AG09309 (cell line): Measurements from ENCODE around the gene KLC4.
A peak's percentile ranks its signal among the peaks of the same experiment; 100 is the strongest.
"Not testable (repeated sequence)": the region's sequence is repeated elsewhere in the genome, so short reads cannot be mapped to it uniquely, and the experiment has no call there.

Experiments
- DNase-seq: peaks from one replicate; pipeline ENCODE4 v3.0.0-alpha.2; 2010; ENCODE audit warnings: low read depth
- H3K4me3 ChIP-seq: 2 replicates; pipeline ENCODE4 v1.5.1; 2011; ENCODE audit warnings: mild to moderate bottlenecking, low read depth, low read length, moderate library complexity; ENCODE audit not compliant: control insufficient read depth
- TF ChIP-seq, protein P1 (sequence below): IDR thresholded peaks from 2 replicates; pipeline ENCODE4 v1.5.1; 2011; ENCODE audit warnings: mild to moderate bottlenecking, low read depth, low read length, inconsistent platforms; ENCODE audit not compliant: insufficient read depth, control insufficient read depth; ENCODE audit errors: missing control alignments

Gene KLC4

DNA sequence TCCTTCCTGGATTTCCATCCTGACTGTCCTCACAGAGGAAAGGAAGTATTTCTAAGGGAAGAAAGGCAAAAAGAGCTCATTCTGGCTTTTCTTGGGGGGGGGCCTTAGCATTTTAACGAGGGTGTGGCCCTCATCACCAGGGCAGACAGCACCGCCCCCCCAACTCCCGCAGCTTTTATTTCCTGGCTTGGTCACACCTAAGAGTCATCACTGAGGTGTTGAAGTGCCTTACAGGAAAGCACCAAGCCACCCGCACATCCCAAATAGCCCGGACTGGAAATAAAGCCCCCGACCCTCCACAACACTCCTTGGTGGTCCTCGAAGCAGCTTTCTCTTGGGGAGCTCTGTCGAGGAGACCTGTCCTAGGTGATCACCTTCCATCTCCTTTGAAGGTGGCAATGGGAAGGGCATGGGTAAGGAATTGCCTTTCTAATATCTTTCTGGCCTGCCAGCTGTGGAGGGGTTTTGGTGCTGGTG, 17.9 kb downstream of the KLC4 start:
- TF ChIP-seq, protein P1, sequence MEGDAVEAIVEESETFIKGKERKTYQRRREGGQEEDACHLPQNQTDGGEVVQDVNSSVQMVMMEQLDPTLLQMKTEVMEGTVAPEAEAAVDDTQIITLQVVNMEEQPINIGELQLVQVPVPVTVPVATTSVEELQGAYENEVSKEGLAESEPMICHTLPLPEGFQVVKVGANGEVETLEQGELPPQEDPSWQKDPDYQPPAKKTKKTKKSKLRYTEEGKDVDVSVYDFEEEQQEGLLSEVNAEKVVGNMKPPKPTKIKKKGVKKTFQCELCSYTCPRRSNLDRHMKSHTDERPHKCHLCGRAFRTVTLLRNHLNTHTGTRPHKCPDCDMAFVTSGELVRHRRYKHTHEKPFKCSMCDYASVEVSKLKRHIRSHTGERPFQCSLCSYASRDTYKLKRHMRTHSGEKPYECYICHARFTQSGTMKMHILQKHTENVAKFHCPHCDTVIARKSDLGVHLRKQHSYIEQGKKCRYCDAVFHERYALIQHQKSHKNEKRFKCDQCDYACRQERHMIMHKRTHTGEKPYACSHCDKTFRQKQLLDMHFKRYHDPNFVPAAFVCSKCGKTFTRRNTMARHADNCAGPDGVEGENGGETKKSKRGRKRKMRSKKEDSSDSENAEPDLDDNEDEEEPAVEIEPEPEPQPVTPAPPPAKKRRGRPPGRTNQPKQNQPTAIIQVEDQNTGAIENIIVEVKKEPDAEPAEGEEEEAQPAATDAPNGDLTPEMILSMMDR: no peak
- DNase-seq: no peak
- peak overlapping the region; percentile 69 for H3K4me3 ChIP-seq

DNA sequence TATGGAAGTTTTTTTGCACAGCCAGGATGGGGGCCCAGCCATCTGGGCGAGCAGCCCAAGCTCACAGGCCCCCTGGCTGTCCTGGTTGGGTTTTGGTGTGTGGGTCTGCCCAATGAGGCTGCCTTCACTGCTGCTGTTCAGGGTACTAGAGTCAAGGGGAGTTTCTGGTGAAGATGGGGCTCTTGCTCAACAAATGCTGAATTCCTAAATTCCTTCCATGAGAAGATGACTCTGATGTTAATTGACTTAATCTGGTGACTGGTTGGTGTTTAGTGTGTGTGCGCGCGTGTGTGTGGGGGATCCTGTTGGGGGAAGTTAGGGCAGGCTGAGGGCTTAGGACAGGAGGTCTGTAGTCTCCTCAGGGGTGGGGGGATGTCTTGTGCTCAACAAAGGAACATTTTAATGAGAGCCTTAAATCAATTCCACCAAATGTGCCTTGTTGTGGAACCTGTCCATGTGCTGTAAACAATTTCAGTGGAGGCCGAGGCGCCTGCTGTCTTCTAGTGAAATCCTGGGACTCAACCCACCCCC, 18.6 kb downstream of the KLC4 start:
- TF ChIP-seq, protein P1: peak; percentile 6
- DNase-seq: peak; percentile 67
- H3K4me3 ChIP-seq: peak overlapping the region; percentile 69

DNA sequence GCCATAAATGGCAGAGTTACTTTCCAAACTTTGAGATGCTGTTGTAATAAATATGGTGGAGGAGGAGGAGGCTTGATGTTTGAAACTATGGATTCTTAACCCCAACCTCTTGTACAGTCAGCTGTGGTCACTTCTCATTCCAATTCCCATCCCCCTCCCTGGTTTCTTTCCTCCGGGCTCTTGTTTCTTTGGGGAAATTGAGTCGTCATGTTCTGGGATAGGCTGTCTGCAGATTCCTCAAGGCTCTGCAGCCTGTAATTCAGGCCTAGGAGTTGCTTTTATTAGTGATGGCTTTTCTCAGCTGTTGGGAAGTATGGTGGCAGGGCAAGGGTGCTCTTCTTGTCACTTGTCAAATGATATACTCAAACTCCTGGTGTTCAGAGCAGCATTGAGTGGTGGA, 19.3 kb downstream of the KLC4 start:
- H3K4me3 ChIP-seq: peak overlapping the region; percentile 69; the same call in 1 of the 2 replicates
- peak; percentile 81 for DNase-seq
- TF ChIP-seq, protein P1: no peak

DNA sequence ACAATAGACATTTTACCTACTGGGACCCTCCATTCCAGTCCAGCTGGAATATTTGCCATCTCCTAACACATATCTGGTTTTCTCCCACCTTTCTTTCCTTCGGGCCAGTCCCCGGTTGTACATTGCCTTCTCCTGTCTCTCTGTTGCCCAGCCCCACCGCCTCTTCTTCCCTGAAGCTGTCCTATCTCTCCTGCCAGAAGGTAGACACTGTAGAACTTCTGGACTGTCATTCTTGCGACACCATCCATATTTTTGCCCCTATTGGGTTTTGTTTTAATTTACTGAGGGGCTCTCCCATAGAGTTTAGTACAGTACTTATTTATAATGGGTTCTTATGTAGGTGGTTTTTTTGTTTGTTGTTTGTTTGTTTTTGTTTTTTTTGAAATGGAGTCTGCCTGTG, 21.6 kb downstream of the KLC4 start:
- TF ChIP-seq, protein P1: no peak
- no peak overlapping the region for H3K4me3 ChIP-seq
- no peak for DNase-seq

DNA sequence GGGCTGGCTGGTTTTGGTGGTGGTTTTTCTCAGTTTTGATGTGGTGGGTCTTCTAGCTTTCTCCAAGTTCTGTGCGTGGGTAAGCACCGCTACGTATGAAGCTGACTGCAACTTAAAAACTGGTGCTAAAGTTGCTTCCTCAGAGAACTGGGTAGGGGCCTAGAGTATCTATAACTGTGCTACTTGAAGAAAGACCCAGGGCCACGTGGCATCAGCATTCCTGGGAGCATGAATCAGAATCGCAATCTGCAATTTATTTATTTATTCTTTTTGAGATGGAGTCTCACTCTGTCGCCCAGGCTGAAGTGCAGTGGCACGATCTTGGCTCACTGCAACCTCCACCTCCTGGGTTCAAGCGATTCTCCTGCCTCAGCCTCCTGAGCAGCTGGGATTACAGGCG, 22.5 kb downstream of the KLC4 start:
- not testable (repeated sequence) for H3K4me3 ChIP-seq, DNase-seq

DNA sequence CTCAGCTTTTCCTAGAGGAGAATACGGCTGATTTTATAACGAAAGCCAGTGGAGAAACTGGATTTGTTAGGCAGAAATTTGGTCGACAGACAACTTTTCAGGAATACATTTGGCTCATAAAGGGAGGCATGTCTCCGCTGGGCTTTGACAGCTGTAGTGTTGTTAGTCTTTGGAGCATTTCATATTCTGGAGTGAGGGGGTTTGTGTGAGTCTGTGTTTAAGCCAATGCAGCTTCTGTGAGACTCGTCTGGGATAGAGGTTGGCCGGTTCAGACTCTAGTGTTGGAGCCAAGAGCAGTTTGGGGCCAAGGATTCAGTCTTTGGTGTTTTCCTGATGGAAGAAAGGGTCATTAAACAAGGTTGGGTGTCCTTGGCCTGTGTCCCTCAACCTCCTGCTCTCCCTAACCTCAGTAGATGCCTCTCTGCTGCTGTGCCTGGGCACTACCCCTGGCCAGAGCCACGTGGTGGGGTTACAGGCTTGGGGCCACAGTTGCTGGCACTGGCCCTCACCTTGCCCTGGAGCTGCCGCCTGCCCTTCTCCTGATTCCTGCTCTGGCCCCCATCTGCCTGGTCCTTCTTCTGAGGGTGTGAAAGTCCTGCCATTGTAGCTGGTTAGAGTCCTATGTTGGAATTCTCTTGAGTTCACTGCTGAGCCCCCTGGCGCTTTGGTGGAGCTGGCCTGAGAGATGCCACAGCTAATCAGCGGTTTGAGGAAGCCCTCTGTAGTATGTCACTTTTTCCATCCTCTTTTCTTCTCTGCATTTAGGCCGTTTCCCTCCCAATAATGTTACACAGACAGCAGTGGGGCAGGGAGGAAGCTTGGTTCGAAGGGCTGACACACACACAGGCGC, 23.6 kb downstream of the KLC4 start:
- TF ChIP-seq, protein P1: no peak
- no peak overlapping the region for H3K4me3 ChIP-seq
- no peak for DNase-seq

DNA sequence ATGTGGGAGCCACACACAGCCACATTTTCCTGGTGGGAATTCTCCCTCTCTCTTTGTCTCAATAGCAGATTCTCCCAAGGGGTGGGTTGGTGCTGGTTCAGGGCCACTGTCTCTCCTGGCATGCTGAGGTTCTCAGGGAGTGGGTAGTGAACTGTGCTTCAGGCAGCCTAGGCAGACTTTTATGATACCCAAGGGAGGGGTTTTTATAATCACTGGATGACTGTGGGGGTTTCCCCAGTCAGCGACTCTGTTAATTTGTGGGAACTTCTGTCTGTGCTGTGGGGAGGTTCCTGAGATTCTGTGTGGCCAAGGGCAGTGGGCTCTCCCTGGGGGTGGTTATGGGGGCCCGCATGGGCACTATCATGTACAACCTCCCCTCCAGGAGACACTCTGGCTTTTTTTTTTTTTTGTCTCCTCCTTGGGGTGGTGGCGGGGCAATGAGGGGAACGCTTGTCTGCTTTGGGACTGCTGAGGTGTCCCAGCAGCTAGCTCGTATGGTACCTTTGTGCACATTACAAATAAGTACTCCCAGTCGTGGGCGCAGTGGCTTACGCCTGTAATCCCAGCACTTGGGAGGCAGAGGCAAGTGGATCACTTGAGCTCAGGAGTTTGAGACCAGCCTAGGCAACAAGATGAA, 26.7 kb downstream of the KLC4 start:
- DNase-seq: no peak
- TF ChIP-seq, protein P1: no peak
- H3K4me3 ChIP-seq: no peak overlapping the region
